HepG2 (cell line): ENCODE measurements around the gene ARPC1B. TPM values are rescaled to one million over a fixed set of nuclear protein-coding genes. Genes with fewer than 3 reads are reported as not detected.

Experiments used
- ATAC-seq: fragments of 200-7000 bp; cut with Tn5 transposase; 3 replicates; pipeline ENCODE4 v1.9.1; 2020; ENCODE audit warnings: mild to moderate bottlenecking, moderate library complexity
- Bru-seq: library from RNA; stranded (reverse); fragments of 400-500 nt; gene quantifications from one replicate; lab custom pipeline; 2021; lab: Mats Ljungman, UMichigan
- BruChase-seq, 2 experiments: library from RNA; stranded (reverse); fragments of 400-500 nt; gene quantifications; one replicate each; lab custom pipeline; 2021; lab: Mats Ljungman, UMichigan
- BruUV-seq: library from RNA; stranded (reverse); fragments of 400-500 nt; replicated peaks from 2 replicates; lab custom pipeline; 2021; lab: Mats Ljungman, UMichigan
- CTCF ChIA-PET: fragments of 300-600 bp; formaldehyde crosslinking; extraction: SDS; loops from one replicate; lab custom pipeline; 2021; ENCODE audit warnings: low total read pairs, inconsistent platforms, low intra/inter-chr PET ratio; lab: Yijun Ruan, JAX
- POLR2A ChIA-PET: fragments of 350-600 bp; sonication (Branson Sonifier 250); formaldehyde crosslinking; loops from one replicate; lab custom pipeline; 2020; ENCODE audit warnings: antibody characterized with exemption, inconsistent platforms; lab: Yijun Ruan, JAX
- DNase-seq: peaks from one replicate; pipeline ENCODE4 v3.0.0-alpha.2; 2015; ENCODE audit warnings: low spot score
- FAIRE-seq: peaks from 3 replicates; lab custom pipeline; 2011; peaks lifted over from hg19 to GRCh38; lab: Jason Lieb, UNC
- H2AFZ ChIP-seq: one replicate; pipeline ENCODE4 v1.6.1; 2011; ENCODE audit warnings: low read length, inconsistent platforms
- H3K27ac ChIP-seq: fragments of 300-600 bp; 3 replicates; pipeline ENCODE4 v1.8.0; 2011; ENCODE audit warnings: mixed run types, mild to moderate bottlenecking, mixed read lengths, low read length, inconsistent platforms; ENCODE audit not compliant: insufficient read depth; ENCODE audit errors: extremely low read length
- H3K27me3 ChIP-seq, 2 experiments: fragments of 200-600 bp in 1 of 2; 2 replicates in 1 of 2; 3 replicates in 1 of 2; pipeline versions ENCODE4 v1.6.0 to v1.8.0; 2011; ENCODE audit warnings: low read length in 2 of 2, mild to moderate bottlenecking in 2 of 2, moderate library complexity in 2 of 2, inconsistent platforms in 1 of 2; ENCODE audit not compliant: insufficient read depth in 2 of 2, control insufficient read depth in 1 of 2
- H3K36me3 ChIP-seq, 2 experiments: fragments of 200-600 bp in 1 of 2; replicated peaks in 1 of 2; 2 replicates in 1 of 2; 3 replicates in 1 of 2; pipeline versions ENCODE4 v1.5.1 to v1.8.0; 2011; ENCODE audit warnings: low read length in 2 of 2, inconsistent platforms in 1 of 2; ENCODE audit not compliant: insufficient read depth in 2 of 2, control insufficient read depth in 1 of 2
- H3K4me1 ChIP-seq: 2 replicates; pipeline ENCODE4 v1.5.1; 2012; ENCODE audit warnings: low read length, inconsistent platforms; ENCODE audit not compliant: insufficient read depth
- H3K4me2 ChIP-seq: 2 replicates; pipeline ENCODE4 v1.6.0; 2011; ENCODE audit warnings: low read depth, low read length, inconsistent platforms
- H3K4me3 ChIP-seq, 3 experiments: fragments of 200-600 bp in 1 of 3; sonication (generic), shearing (Covaris generic) in 1 of 3; replicated peaks in 1 of 3; 2 replicates each; pipeline ENCODE4 v1.5.1; 2011 to 2016; ENCODE audit warnings: low read length in 3 of 3, inconsistent platforms in 2 of 3, low read depth in 2 of 3, mild to moderate bottlenecking in 2 of 3, control low read depth in 1 of 3, mixed read lengths in 1 of 3; ENCODE audit not compliant: insufficient read depth in 1 of 3
- H3K79me2 ChIP-seq: one replicate; pipeline ENCODE4 v1.6.1; 2011; ENCODE audit warnings: low read length, inconsistent platforms; ENCODE audit not compliant: insufficient read depth
- H3K9ac ChIP-seq: 2 replicates; pipeline ENCODE4 v1.6.0; 2011; ENCODE audit warnings: mild to moderate bottlenecking, low read depth, low read length, inconsistent platforms; ENCODE audit not compliant: insufficient read depth
- H3K9me3 ChIP-seq: 2 replicates; pipeline ENCODE4 v1.5.1; 2012; ENCODE audit warnings: mild to moderate bottlenecking, low read length
- H4K20me1 ChIP-seq: 2 replicates; pipeline ENCODE4 v1.6.0; 2011; ENCODE audit warnings: inconsistent platforms, mild to moderate bottlenecking, low read length, moderate library complexity; ENCODE audit not compliant: insufficient read depth
- BORCS8-MEF2B ChIP-seq: sonication (generic); formaldehyde crosslinking; IDR thresholded peaks from 2 replicates; pipeline ENCODE4 v1.8.0; 2022; ENCODE audit warnings: mild to moderate bottlenecking, missing genetic modification reagents
- CBFB ChIP-seq: sonication (generic); formaldehyde crosslinking; IDR thresholded peaks from 2 replicates; pipeline ENCODE4 v1.4.0; 2020; ENCODE audit warnings: missing genetic modification reagents
- GFI1 ChIP-seq: sonication (generic); formaldehyde crosslinking; IDR thresholded peaks from 2 replicates; pipeline ENCODE4 v1.5.0; 2020; ENCODE audit warnings: missing genetic modification reagents, mild to moderate bottlenecking, borderline replicate concordance
- GMEB2 ChIP-seq: IDR thresholded peaks from 2 replicates; pipeline ENCODE4 v1.6.1; 2016; ENCODE audit warnings: missing biosample characterization, missing genetic modification reagents, low read depth
- SNAPC5 ChIP-seq: sonication (generic); formaldehyde crosslinking; IDR thresholded peaks from 2 replicates; pipeline ENCODE4 v1.8.1; 2023; ENCODE audit warnings: mild to moderate bottlenecking, missing genetic modification reagents, borderline replicate concordance
- SRSF1 ChIP-seq: fragments of 200-400 bp; formaldehyde crosslinking; optimal IDR thresholded peaks from 2 replicates; pipeline ENCODE3; 2017; ENCODE audit warnings: mild to moderate bottlenecking, low read depth, low read length, moderate library complexity
- ZFP36L2 ChIP-seq: sonication (generic); formaldehyde crosslinking; IDR thresholded peaks from 2 replicates; pipeline ENCODE4 v1.4.0; 2020; ENCODE audit warnings: missing genetic modification reagents
- ZIK1 ChIP-seq: sonication (generic); formaldehyde crosslinking; IDR thresholded peaks from 2 replicates; pipeline ENCODE4 v1.5.0; 2020; ENCODE audit warnings: mild to moderate bottlenecking, low read depth, missing genetic modification reagents, borderline replicate concordance
- ZNF264 ChIP-seq: sonication (generic); formaldehyde crosslinking; IDR thresholded peaks from 2 replicates; pipeline ENCODE4 v1.4.0; 2020; ENCODE audit warnings: missing genetic modification reagents
- ZNF446 ChIP-seq: sonication (generic); formaldehyde crosslinking; IDR thresholded peaks from 2 replicates; pipeline ENCODE4 v1.5.0; 2020; ENCODE audit warnings: mild to moderate bottlenecking, missing genetic modification reagents
- ZNF496 ChIP-seq: sonication (generic); formaldehyde crosslinking; IDR thresholded peaks from 2 replicates; pipeline ENCODE4 v1.8.1; 2023; ENCODE audit warnings: mild to moderate bottlenecking, moderate library complexity, missing genetic modification reagents; ENCODE audit not compliant: insufficient replicate concordance
- ZNF557 ChIP-seq: sonication (generic); formaldehyde crosslinking; IDR thresholded peaks from 2 replicates; pipeline ENCODE4 v1.4.0; 2020; ENCODE audit warnings: missing genetic modification reagents
- ZNF691 ChIP-seq: sonication (generic); formaldehyde crosslinking; IDR thresholded peaks from 2 replicates; pipeline ENCODE4 v1.4.0; 2020; ENCODE audit warnings: missing genetic modification reagents, low read depth, mild to moderate bottlenecking, borderline replicate concordance
- WGBS: methylation state at CpG from one replicate; pipeline ENCODE4 v1.1.6; 2017; ENCODE audit warnings: low lambda C conversion rate; 5-methylcytosine and 5-hydroxymethylcytosine counted together
- in situ Hi-C: cut with HindIII; loops from 2 replicates; pipeline ENCODE4 v1.10.0; 2017; ENCODE audit warnings: low pct_unique_long_range_greater_than_20kb; ENCODE audit not compliant: extremely low pct_ligation_motif_present
- intact Hi-C: fragments of 100-400 bp; cut with micrococcal nuclease; formaldehyde crosslinking; loops from one replicate; pipeline ENCODE4 v1.10.0; 2022; ENCODE audit not compliant: unreplicated experiment
- long read RNA-seq, 2 experiments: library from RNA in 1 of 2; library from polyadenylated mRNA in 1 of 2; stranded (forward) in 1 of 2; unstranded in 1 of 2; transcript quantifications; one replicate each; pipeline ENCODE4 v2.0.0, GENCODE V29; 2019 to 2022
- polyA minus RNA-seq, 3 experiments: library from RNA; depleted of rRNA, polyadenylated mRNA; stranded (reverse); fragments of >200 nt; gene quantifications; 2 replicates each; pipeline ENCODE4 v1.2.3, GENCODE V29; 2011; ENCODE audit warnings: low replicate concordance in 1 of 3
- polyA plus RNA-seq, 8 experiments: library from polyadenylated mRNA; depleted of rRNA in 3 of 8; stranded (reverse) in 7 of 8; unstranded in 1 of 8; fragments of >200 nt; fragmentation: Illumina TruSeq in 4 of 8; extraction: Trizol in 4 of 8; gene quantifications; 2 replicates each; pipeline versions ENCODE4 v1.2.1 to v1.2.3, GENCODE V29; 2011 to 2016; ENCODE audit warnings: low read depth in 4 of 8, missing spikeins in 1 of 8, mixed read lengths in 1 of 8; ENCODE audit not compliant: insufficient read depth in 1 of 8
- total RNA-seq, 5 experiments: library from RNA; depleted of rRNA; stranded (reverse); fragments of >200 nt; fragmentation: Illumina TruSeq; extraction: Trizol; gene quantifications; 2 replicates each; pipeline ENCODE4 v1.2.3, GENCODE V29; 2016; ENCODE audit warnings: low read depth in 1 of 5

ARPC1B gene
- total RNA-seq (2016; rRNA removed; fragmentation: Illumina TruSeq; extraction: Trizol) (89.1 and 92.2 TPM in 2 replicates), polyA plus RNA-seq (2011; rRNA removed) (72.9 and 89.3 TPM in 2 replicates), polyA minus RNA-seq (2011; rRNA and poly(A)+ RNA removed; ENCODE audit: low replicate concordance) (58.7 and 66.9 TPM in 2 replicates), Bru-seq, nascent RNA (percentile 54 among the genes with signal in this experiment), BruChase-seq, experiment 1, labeled RNA remaining after a 6-hour chase (percentile 63 among the genes with signal in this experiment), BruChase-seq, experiment 2, labeled RNA remaining after a 2-hour chase (percentile 54 among the genes with signal in this experiment)
- 177 and 178 TPM in 2 replicates for total RNA-seq (2016; cell fraction: cytosol; rRNA removed; fragmentation: Illumina TruSeq; extraction: Trizol; ENCODE audit: low read depth)
- total RNA-seq (2016; cell fraction: insoluble cytoplasmic fraction; rRNA removed; fragmentation: Illumina TruSeq; extraction: Trizol): 96.5 and 103 TPM in 2 replicates
- total RNA-seq (2016; cell fraction: membrane; rRNA removed; fragmentation: Illumina TruSeq; extraction: Trizol): 193 and 196 TPM in 2 replicates
- 40.7 and 55.8 TPM in 2 replicates for total RNA-seq (2016; cell fraction: nucleus; rRNA removed; fragmentation: Illumina TruSeq; extraction: Trizol)
- 96.6 and 133 TPM in 2 replicates for polyA plus RNA-seq (2011; cell fraction: cytosol; rRNA removed)
- 99.1 and 115 TPM in 2 replicates for polyA plus RNA-seq (2011; cell fraction: nucleus; rRNA removed)
- 36.2 and 88.7 TPM in 2 replicates for polyA plus RNA-seq (2012)
- 263 and 307 TPM in 2 replicates for polyA plus RNA-seq (2016; cell fraction: cytosol; fragmentation: Illumina TruSeq; extraction: Trizol; ENCODE audit: low read depth)
- 123 and 124 TPM in 2 replicates for polyA plus RNA-seq (2016; cell fraction: insoluble cytoplasmic fraction; fragmentation: Illumina TruSeq; extraction: Trizol; ENCODE audit: low read depth)
- 224 and 233 TPM in 2 replicates for polyA plus RNA-seq (2016; cell fraction: membrane; fragmentation: Illumina TruSeq; extraction: Trizol; ENCODE audit: low read depth)
- 78.2 and 84.5 TPM in 2 replicates for polyA plus RNA-seq (2016; cell fraction: nucleus; fragmentation: Illumina TruSeq; extraction: Trizol; ENCODE audit: insufficient read depth, low read depth)
- polyA minus RNA-seq (2011; cell fraction: cytosol; rRNA and poly(A)+ RNA removed): 37.9 and 45.0 TPM in 2 replicates
- polyA minus RNA-seq (2011; cell fraction: nucleus; rRNA and poly(A)+ RNA removed): 27.1 and 29.6 TPM in 2 replicates
- long read RNA-seq, experiment 1, transcript ARPC1B-201 (10 exons, 1,564 nt): major isoform, 174 of 219 reads
- long read RNA-seq, experiment 1, partial matches to known transcripts: 17 of 219 reads
- long read RNA-seq, experiment 1, other reads (novel, unspliced or antisense): 19 of 219 reads
- long read RNA-seq, experiment 2, transcript ARPC1B-201 (10 exons, 1,564 nt): major isoform, 147 of 217 reads
- long read RNA-seq, experiment 2, partial matches to known transcripts: 38 of 217 reads
- long read RNA-seq, experiment 2, other reads (novel, unspliced or antisense): 20 of 217 reads

- ATAC-seq (peak; percentile 78), DNase-seq (peak; percentile 57), FAIRE-seq (no peak)
- ChIA-PET POLR2A (interaction anchor here (0.6 to 1.6 kb wide), 3 partner anchors 13 to 34 kb away, joined by 3 to 7 read pairs (median 6); partner anchors contain the start of genes BUD31 and PDAP1), CTCF (no interaction called here)
- H4K20me1 ChIP-seq: 0 out of 2 replicates have a peak, but pooled peaks cover 2% of the 10 kb centered on the region
- H2AFZ ChIP-seq: no peak within 1 kb of the TSS
- peak within 1 kb of the TSS; percentile 91 for H3K27ac ChIP-seq
- no TSS peak for BruUV-seq
- H3K9ac ChIP-seq: peak within 1 kb of the TSS; percentile 93
- 0 out of 5 replicates have a peak, but pooled peaks cover 1 to 2% of the 10 kb centered on the region in 2 experiments for H3K36me3 ChIP-seq
- intact Hi-C loops (loop anchor here (5.0 kb wide), 1 partner anchor 33 kb away; the partner anchor contains the start of genes BUD31 and PDAP1), in situ Hi-C loops (no loop called here)
- no peaks in the 10 kb centered on the region for H3K9me3 ChIP-seq
- peak within 1 kb of the TSS; percentile 84 for H3K4me2 ChIP-seq
- peaks cover 11% of the 10 kb centered on the region for H3K79me2 ChIP-seq
- peak within 1 kb of the TSS; percentile 87 to 99 (median 95) for H3K4me3 ChIP-seq
- H3K4me1 ChIP-seq: peaks cover 46% of the 10 kb centered on the region
- 4% methylated on average over 25 of the region's 95 CpGs for WGBS
- no peaks in the 10 kb centered on the region for H3K27me3 ChIP-seq
- TF ChIP-seq ZNF496 (no peak), ZNF691 (CRISPR knock-in tag) (no peak), GMEB2 (CRISPR knock-in tag) (no peak), ZFP36L2 (CRISPR knock-in tag) (no peak), GFI1 (CRISPR knock-in tag) (peak; percentile 37; the same call in 1 of the 2 replicates), SRSF1 (no peak), ZNF446 (CRISPR knock-in tag) (no peak), ZNF557 (CRISPR knock-in tag) (no peak), ZIK1 (CRISPR knock-in tag) (0 out of 2 replicates have a peak, but pooled peaks have one; percentile 52), ZNF264 (no peak), SNAPC5 (CRISPR knock-in tag) (no peak), BORCS8-MEF2B (CRISPR knock-in tag) (no peak), CBFB (no peak)
Measured at GRCh38 chr7:99374111-99375064, at the start of gene ARPC1B. TSS of gene ARPC1B (plus strand) at chr7:99374730. CDS start at chr7:99385715, 10,985 bp downstream.
